ENCODE measurements around the gene NRROS.

Gene NRROS

GRCh38 chr3:196624067-196624790 lies 15.3 kb upstream of the NRROS start:
- TF ChIP-seq RARB (CRISPR knock-in tag; IDR thresholded peaks at IDR 0.05) (no peak), ZNF565 (CRISPR knock-in tag; conservative IDR thresholded peaks at IDR 0.05; ENCODE audit: low read depth) (no peak), CSRNP3 (CRISPR knock-in tag; IDR thresholded peaks at IDR 0.05) (no peak), TCF4 (CRISPR knock-in tag; IDR thresholded peaks at IDR 0.05; ENCODE audit: borderline replicate concordance) (no peak), BACH2 (CRISPR knock-in tag; IDR thresholded peaks at IDR 0.05; ENCODE audit: borderline replicate concordance) (no peak), TSHZ2 (CRISPR knock-in tag; IDR thresholded peaks at IDR 0.05) (no peak), TOX (CRISPR knock-in tag; IDR thresholded peaks at IDR 0.05; ENCODE audit: borderline replicate concordance) (no peak), GLIS3 (CRISPR knock-in tag; IDR thresholded peaks at IDR 0.05) (no peak), ZC3H10 (CRISPR knock-in tag; IDR thresholded peaks at IDR 0.05) (no peak), ZNF8 (CRISPR knock-in tag; IDR thresholded peaks at IDR 0.05) (no peak), ESRRG (CRISPR knock-in tag; IDR thresholded peaks at IDR 0.05) (no peak), CREB5 (CRISPR knock-in tag; IDR thresholded peaks at IDR 0.05; ENCODE audit: low read depth) (no peak), CSDC2 (CRISPR knock-in tag; IDR thresholded peaks at IDR 0.05) (no peak)
- no peak for ATAC-seq

GRCh38 chr3:196624907-196625306 lies 14.6 kb upstream of the NRROS start:
- TF ChIP-seq TCF4 (CRISPR knock-in tag; IDR thresholded peaks at IDR 0.05; ENCODE audit: borderline replicate concordance) (no peak), PATZ1 (CRISPR knock-in tag; IDR thresholded peaks at IDR 0.05; ENCODE audit: borderline replicate concordance) (no peak), ESRRG (CRISPR knock-in tag; IDR thresholded peaks at IDR 0.05) (no peak), ZFP3 (CRISPR knock-in tag; IDR thresholded peaks at IDR 0.05) (no peak), OSR1 (CRISPR knock-in tag; IDR thresholded peaks at IDR 0.05) (no peak), PPARA (CRISPR knock-in tag; IDR thresholded peaks at IDR 0.05; ENCODE audit: borderline replicate concordance) (no peak), ZNF565 (CRISPR knock-in tag; conservative IDR thresholded peaks at IDR 0.05; ENCODE audit: low read depth) (no peak)
- ATAC-seq = no peak

GRCh38 chr3:196625331-196625730 lies 14.2 kb upstream of the NRROS start:
- ATAC-seq = no peak
- TF ChIP-seq POU6F1 (CRISPR knock-in tag; IDR thresholded peaks at IDR 0.05; ENCODE audit: borderline replicate concordance, low read depth) (no peak), ZFP3 (CRISPR knock-in tag; IDR thresholded peaks at IDR 0.05) (no peak), ISL1 (CRISPR knock-in tag; IDR thresholded peaks at IDR 0.05) (no peak), ZC3H10 (CRISPR knock-in tag; IDR thresholded peaks at IDR 0.05) (no peak), CREB5 (CRISPR knock-in tag; IDR thresholded peaks at IDR 0.05; ENCODE audit: low read depth) (no peak), TOX (CRISPR knock-in tag; IDR thresholded peaks at IDR 0.05; ENCODE audit: borderline replicate concordance) (no peak), OSR1 (CRISPR knock-in tag; IDR thresholded peaks at IDR 0.05) (no peak), CSDC2 (CRISPR knock-in tag; IDR thresholded peaks at IDR 0.05) (no peak), TCF4 (CRISPR knock-in tag; IDR thresholded peaks at IDR 0.05; ENCODE audit: borderline replicate concordance) (no peak), ZFP30 (CRISPR knock-in tag; IDR thresholded peaks at IDR 0.05) (no peak), ZNF565 (CRISPR knock-in tag; conservative IDR thresholded peaks at IDR 0.05; ENCODE audit: low read depth) (no peak), PPARA (CRISPR knock-in tag; IDR thresholded peaks at IDR 0.05; ENCODE audit: borderline replicate concordance) (no peak), ESRRG (CRISPR knock-in tag; IDR thresholded peaks at IDR 0.05) (no peak), BACH2 (CRISPR knock-in tag; IDR thresholded peaks at IDR 0.05; ENCODE audit: borderline replicate concordance) (no peak), PATZ1 (CRISPR knock-in tag; IDR thresholded peaks at IDR 0.05; ENCODE audit: borderline replicate concordance) (no peak), ARNTL (CRISPR knock-in tag; IDR thresholded peaks at IDR 0.05; ENCODE audit: borderline replicate concordance, low read depth) (no peak), SNAI2 (CRISPR knock-in tag; IDR thresholded peaks at IDR 0.05) (no peak)

Data from SK-N-SH treated with all-trans-retinoic acid at 6 μM for 48 hours (cell line).